ENCODE data around the gene ATG9A.

DNA sequence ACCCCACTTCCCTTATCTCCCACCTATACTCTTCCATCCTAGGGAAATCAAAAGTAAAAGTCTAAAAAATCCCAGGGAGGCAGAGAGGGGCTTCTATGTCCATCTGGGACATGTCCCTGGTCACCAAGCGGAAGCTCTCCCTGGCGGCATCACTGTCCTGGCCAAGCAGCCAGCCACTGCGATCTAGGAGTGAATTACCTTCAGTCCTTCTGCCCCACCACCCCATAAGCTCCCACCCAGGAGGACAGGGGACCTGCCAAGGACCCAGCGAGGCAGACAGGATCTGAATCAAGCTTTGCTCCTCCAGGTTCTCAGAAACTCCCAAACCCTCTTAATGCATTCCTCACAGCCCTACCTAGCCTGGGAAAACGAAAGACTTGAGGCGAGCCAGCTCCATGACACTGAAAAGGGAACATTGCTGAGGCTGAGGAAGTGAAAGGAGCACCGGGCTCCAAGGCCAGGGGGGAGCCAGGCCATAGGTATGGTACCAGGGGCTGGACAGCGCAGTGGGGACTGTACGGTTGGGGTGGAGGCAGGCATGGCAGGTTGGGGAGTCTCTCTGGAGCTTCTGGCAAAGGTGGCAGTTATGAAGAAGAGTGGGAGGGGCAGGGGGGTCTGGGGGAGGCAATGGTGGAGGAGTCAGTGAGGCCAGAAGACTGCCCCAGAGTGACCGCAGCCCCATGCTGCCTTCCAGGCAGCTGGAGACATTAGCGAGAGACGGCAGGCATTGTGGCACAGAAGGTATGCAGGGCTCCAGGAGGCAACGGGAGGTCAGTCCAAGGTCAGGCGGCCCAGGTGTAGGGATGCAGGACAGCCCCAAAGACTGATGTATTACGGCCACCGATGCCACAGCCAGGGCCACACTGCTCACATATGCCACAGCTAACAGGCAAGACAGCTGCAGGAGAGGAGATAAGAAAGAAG is 56.9 kb downstream of the ATG9A start:
- TF ChIP-seq, protein P1, sequence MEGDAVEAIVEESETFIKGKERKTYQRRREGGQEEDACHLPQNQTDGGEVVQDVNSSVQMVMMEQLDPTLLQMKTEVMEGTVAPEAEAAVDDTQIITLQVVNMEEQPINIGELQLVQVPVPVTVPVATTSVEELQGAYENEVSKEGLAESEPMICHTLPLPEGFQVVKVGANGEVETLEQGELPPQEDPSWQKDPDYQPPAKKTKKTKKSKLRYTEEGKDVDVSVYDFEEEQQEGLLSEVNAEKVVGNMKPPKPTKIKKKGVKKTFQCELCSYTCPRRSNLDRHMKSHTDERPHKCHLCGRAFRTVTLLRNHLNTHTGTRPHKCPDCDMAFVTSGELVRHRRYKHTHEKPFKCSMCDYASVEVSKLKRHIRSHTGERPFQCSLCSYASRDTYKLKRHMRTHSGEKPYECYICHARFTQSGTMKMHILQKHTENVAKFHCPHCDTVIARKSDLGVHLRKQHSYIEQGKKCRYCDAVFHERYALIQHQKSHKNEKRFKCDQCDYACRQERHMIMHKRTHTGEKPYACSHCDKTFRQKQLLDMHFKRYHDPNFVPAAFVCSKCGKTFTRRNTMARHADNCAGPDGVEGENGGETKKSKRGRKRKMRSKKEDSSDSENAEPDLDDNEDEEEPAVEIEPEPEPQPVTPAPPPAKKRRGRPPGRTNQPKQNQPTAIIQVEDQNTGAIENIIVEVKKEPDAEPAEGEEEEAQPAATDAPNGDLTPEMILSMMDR (IDR thresholded peaks at IDR 0.05; ENCODE audit: low read depth, low read length, poor library complexity, severe bottlenecking), result no peak
- no peak for TF ChIP-seq EZH2phosphoT487 (IDR thresholded peaks at IDR 0.05; ENCODE audit: borderline replicate concordance, low read length)
